ENCODE measurements around the gene HDAC7.

The HDAC7 gene

DNA sequence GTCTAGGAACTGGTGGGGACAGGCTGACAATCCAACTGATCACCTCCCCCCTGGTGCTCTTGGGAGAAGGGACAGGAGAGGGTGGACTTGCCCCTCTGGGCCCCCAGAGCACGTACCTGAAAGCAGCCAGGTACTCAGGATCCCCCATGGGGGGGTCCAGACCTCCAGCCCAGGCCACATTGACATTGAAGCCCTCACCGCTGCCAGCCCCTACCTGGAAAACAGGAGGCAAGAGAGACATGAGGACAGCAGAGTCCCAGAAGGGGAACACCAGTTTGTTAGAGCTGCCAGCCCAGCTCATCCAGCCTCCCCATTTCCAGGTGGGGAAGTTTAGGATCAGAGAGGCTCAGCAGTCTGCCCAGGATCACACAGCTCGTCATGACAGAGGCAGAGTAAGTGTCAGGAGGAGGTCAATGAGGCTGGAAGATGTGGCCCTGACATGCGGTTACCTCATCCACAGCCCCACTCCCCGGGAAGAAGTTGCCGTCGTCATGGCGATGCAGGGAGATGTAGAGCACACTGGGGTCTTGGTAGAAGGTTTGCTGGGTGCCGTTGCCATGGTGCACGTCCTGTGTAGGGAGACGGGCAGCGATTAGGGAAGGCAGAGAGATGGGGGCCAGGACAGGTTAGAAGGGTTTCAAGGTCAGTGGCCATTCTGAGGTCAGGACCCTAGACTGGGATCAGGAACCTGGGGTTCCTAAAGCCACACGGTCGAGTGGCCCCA lies 31.9 kb downstream of the HDAC7 start:
- no peak overlapping the region for H3K27ac ChIP-seq (ENCODE audit: low read depth, low read length)
- H3K9ac ChIP-seq (ENCODE audit: low read depth in 1 of 2, low read length in 2 of 2), result no peak overlapping the region

DNA sequence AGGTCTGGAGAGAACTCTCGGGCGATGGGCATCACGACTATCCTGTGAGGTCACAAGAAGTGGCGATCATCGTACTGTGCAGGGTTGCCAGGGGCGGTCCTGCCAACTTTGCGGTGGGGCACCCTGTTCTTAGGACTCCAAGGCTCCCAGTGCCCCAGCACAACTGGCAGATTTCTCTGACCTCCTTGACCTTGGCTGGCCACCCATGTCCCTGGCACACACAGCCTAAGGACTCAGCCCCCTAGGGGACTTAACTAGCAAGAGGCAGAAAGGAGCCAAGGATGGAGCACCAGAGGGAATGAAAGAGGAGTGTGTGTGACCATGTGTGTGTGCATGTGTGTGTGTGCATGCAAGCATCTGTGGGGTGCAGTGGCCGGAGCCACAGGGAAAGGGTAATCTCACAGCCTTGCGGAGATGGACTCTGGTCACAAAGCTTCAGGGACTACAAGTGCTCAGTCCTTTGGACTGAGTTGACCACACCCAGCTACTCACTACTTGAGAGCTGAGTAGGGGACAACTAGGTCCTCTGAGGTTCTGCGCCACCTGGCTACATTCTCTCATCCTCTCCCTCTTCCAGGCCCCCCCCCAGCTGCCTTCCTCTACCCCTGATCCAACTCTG lies 32.9 kb downstream of the HDAC7 start:
- no peaks in the 10 kb centered on the region for H3K9me3 ChIP-seq (ENCODE audit: control insufficient read depth in 1 of 2, low read length in 2 of 2)
- H3K4me1 ChIP-seq (ENCODE audit: control insufficient read depth in 1 of 2, insufficient read depth in 2 of 2, low read length in 2 of 2), result peaks cover 3 to 5% of the 10 kb centered on the region in 2 donors
- no peak overlapping the region for H3K9ac ChIP-seq (ENCODE audit: low read depth in 1 of 2, low read length in 2 of 2)
- H3K27ac ChIP-seq (ENCODE audit: low read depth, low read length), result no peak overlapping the region
- no peaks in the 10 kb centered on the region for H3K27me3 ChIP-seq (ENCODE audit: control insufficient read depth in 1 of 2, insufficient read depth in 2 of 2, low read length in 2 of 2)
- peaks cover 21 to 91% of the 10 kb centered on the region in 2 donors for H3K36me3 ChIP-seq (ENCODE audit: control insufficient read depth in 1 of 2, insufficient read depth in 2 of 2, low read length in 2 of 2)
- no peak overlapping the region for H3K4me3 ChIP-seq (ENCODE audit: low read depth in 1 of 2, low read length in 2 of 2)

More for the DNA sequence above, 31.9 kb downstream of the HDAC7 start:
- Histone ChIP-seq H3K4me1 (ENCODE audit: control insufficient read depth in 1 of 2, insufficient read depth in 2 of 2, low read length in 2 of 2) (peaks cover 3 to 5% of the 10 kb centered on the region in 2 donors), H3K36me3 (ENCODE audit: control insufficient read depth in 1 of 2, insufficient read depth in 2 of 2, low read length in 2 of 2) (peaks cover 21 to 89% of the 10 kb centered on the region in 2 donors), H3K9me3 (ENCODE audit: control insufficient read depth in 1 of 2, low read length in 2 of 2) (no peaks in the 10 kb centered on the region), H3K4me3 (ENCODE audit: low read depth in 1 of 2, low read length in 2 of 2) (no peak overlapping the region), H3K27me3 (ENCODE audit: control insufficient read depth in 1 of 2, insufficient read depth in 2 of 2, low read length in 2 of 2) (no peaks in the 10 kb centered on the region)

DNA sequence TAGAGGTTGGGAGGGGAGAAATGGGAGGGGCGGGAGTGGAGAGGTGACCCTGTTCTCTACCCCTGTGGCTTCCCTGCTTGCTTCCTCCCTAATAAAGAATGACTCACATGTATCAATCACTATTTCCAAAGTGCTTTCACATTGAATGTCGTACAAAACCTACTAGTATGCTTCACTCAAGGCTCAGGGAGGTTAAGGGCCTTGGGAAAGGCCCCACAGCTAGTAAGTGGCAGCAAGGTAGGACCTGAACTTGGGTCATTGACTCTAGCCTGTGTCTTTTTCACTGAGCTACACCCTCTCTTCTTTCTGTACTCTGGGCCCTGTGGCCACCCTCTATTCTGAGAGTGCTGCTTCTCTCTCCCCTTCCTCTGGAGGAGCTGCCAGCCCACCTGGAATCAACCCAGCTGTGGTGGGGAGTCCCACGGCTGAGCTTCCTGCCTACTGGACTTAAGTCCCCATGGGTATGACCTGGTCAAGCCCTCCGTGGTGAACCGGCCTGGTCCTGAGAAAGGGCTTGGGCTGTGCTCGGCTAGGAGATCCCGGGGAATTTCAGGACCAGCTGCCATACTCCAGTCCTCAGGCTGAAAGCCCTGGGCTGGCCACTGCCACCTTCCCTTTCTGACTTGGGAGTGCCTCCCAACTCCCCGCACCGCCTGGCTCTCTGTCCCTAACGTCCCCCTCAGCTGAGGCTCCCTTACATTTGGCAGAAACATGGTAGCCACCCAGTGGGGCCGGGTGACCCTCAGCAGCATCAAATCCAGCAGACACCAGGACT lies 33.6 kb downstream of the HDAC7 start:
- Histone ChIP-seq H3K27me3 (ENCODE audit: control insufficient read depth in 1 of 2, insufficient read depth in 2 of 2, low read length in 2 of 2) (no peaks in the 10 kb centered on the region), H3K4me1 (ENCODE audit: control insufficient read depth in 1 of 2, insufficient read depth in 2 of 2, low read length in 2 of 2) (peaks cover 3 to 5% of the 10 kb centered on the region in 2 donors), H3K4me3 (ENCODE audit: low read depth in 1 of 2, low read length in 2 of 2) (no peak overlapping the region), H3K36me3 (ENCODE audit: control insufficient read depth in 1 of 2, insufficient read depth in 2 of 2, low read length in 2 of 2) (peaks cover 21 to 89% of the 10 kb centered on the region in 2 donors), H3K27ac (ENCODE audit: low read depth, low read length) (no peak overlapping the region), H3K9me3 (ENCODE audit: control insufficient read depth in 1 of 2, low read length in 2 of 2) (no peaks in the 10 kb centered on the region), H3K9ac (ENCODE audit: low read depth in 1 of 2, low read length in 2 of 2) (no peak overlapping the region)

DNA sequence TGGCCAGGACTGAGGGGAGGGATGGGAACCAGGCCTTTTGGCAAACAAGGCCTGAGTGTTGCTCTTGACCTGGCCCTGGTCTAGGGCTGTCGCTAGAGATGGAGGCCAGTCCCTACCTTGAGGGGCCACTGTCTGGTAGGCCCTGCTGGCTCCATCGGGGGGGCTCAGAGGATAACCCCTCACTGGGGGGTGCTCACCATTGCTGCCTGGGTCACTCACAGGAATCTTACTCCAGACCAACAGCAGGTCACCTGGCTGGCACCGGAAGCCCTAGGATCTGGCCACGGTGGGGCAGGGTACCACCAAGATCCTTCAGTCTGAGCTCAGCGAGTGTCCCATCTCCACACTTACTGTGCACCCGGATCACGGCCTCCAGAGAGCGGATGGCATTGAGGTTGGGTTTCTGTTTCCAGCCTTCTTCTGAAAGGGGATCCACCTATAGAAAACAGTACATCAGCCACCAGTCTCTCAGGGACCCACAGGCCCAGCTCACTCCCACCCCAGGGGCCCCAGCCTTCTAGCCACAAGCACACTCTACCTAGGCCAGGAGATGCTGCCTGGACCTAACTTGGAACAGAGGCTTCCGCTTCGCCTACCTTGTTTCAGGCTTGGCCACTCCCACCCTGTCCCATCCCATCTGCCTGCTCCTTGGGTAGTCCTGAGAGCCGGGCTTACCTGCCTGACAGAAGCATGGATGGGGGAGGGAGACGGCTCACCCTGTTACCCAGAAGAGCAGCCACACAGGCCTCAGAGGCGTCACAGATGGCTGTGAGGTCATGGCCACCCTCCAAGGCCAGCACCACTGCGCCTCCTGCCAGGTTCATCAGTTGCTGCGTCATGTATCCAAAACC lies 34.4 kb downstream of the HDAC7 start:
- Histone ChIP-seq H3K9ac (ENCODE audit: low read depth in 1 of 2, low read length in 2 of 2) (no peak overlapping the region), H3K27me3 (ENCODE audit: control insufficient read depth in 1 of 2, insufficient read depth in 2 of 2, low read length in 2 of 2) (no peaks in the 10 kb centered on the region), H3K4me1 (ENCODE audit: control insufficient read depth in 1 of 2, insufficient read depth in 2 of 2, low read length in 2 of 2) (peaks cover 3 to 5% of the 10 kb centered on the region in 2 donors), H3K36me3 (ENCODE audit: control insufficient read depth in 1 of 2, insufficient read depth in 2 of 2, low read length in 2 of 2) (peaks cover 21 to 81% of the 10 kb centered on the region in 2 donors), H3K4me3 (ENCODE audit: low read depth in 1 of 2, low read length in 2 of 2) (no peak overlapping the region), H3K9me3 (ENCODE audit: control insufficient read depth in 1 of 2, low read length in 2 of 2) (no peaks in the 10 kb centered on the region), H3K27ac (ENCODE audit: low read depth, low read length) (no peak overlapping the region)

DNA sequence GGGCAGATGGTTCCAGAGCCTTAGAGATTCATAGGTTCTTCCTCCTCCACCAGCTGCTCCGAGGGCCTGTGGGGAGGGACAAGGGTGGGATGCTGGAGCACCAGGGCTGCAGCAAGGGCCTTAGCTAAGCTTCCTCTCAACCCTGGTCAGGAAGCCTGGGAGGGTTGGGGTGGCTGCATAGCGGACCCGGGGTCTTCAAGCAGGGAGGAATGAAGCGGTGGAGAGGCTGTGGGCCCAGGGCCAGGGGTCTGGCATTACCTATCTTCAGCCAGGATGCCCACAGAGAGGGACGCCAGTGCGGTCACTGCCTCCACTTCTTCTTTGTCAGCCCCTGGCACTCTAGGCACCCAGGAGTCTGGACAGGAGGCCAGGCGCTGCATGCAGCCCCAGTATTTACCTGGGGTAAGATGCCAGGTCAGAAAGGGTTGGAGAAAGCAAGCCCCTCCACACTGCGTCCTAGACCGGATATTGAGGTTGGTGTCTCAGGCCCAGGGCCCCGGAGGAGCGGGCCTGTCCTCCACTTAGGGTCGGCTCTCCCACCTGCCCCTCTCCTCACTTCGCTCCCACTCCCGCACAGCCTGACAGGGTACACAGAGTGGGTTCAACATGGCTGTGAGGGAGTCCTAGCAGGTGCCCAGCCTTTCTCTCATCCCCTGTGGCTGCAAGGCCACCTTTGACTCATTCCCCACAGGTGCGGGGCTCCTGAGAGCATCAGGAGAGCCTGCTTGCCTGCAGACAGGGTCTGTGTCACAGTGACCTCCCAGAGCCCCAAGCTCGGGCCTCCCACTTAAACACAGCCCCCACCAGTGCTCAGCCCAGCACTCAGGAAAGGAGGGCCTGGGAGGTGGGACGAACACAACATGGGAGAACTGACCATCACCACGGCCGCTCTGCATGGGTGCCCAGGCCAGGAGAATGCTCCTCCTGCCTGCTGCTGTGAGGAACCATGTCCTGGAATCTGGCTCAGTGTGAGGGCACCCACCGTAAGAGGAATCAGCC lies 35.6 kb downstream of the HDAC7 start:
- no peaks in the 10 kb centered on the region for H3K27me3 ChIP-seq (ENCODE audit: control insufficient read depth in 1 of 2, insufficient read depth in 2 of 2, low read length in 2 of 2)
- no peaks in the 10 kb centered on the region for H3K9me3 ChIP-seq (ENCODE audit: control insufficient read depth in 1 of 2, low read length in 2 of 2)
- H3K4me1 ChIP-seq (ENCODE audit: control insufficient read depth in 1 of 2, insufficient read depth in 2 of 2, low read length in 2 of 2), result peaks cover 3 to 5% of the 10 kb centered on the region in 2 donors
- H3K9ac ChIP-seq (ENCODE audit: low read depth in 1 of 2, low read length in 2 of 2), result no peak overlapping the region
- no peak overlapping the region for H3K27ac ChIP-seq (ENCODE audit: low read depth, low read length)
- no peak overlapping the region for H3K4me3 ChIP-seq (ENCODE audit: low read depth in 1 of 2, low read length in 2 of 2)
- H3K36me3 ChIP-seq (ENCODE audit: control insufficient read depth in 1 of 2, insufficient read depth in 2 of 2, low read length in 2 of 2), result peaks cover 21 to 72% of the 10 kb centered on the region in 2 donors

DNA sequence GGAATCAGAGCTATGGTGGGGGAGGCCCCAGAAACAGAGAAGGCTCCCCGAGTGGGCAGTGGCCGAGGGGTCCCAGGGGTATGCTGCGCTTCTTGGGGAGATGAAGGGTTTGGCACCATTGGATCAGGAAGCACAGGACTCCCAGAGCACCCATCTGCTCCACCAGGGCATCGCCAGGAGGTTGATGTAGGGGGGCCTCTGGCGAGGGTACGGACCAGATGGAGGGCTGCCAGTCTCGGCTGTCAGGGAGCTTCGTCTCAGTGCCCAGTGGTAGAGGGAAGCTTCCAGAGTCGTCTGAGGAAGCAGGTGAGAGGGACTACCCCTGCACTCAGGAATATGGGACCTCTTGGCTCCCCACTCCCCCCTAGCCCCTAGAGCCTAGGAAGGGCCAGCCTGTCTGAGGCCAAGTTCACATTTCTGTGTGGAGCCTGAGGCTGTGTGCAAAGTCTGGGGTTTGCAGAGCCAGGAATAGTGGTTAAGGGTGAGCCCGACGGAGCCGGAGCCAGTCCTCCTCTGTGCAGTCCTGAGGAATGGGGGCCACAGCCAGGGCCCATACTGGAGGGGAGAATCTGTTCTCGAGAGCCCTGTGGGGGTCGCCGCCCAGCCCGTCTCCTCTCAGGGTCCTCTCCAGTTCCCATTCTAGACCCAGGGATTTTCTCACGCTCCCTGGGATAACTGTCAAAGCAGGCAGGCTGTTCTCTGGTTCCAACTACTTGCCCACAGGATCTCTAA lies 36.5 kb downstream of the HDAC7 start:
- H3K4me3 ChIP-seq (ENCODE audit: low read depth in 1 of 2, low read length in 2 of 2), result no peak overlapping the region
- peaks cover 3 to 5% of the 10 kb centered on the region in 2 donors for H3K4me1 ChIP-seq (ENCODE audit: control insufficient read depth in 1 of 2, insufficient read depth in 2 of 2, low read length in 2 of 2)
- no peak overlapping the region for H3K9ac ChIP-seq (ENCODE audit: low read depth in 1 of 2, low read length in 2 of 2)
- H3K27ac ChIP-seq (ENCODE audit: low read depth, low read length), result no peak overlapping the region
- peaks cover 21 to 63% of the 10 kb centered on the region in 2 donors for H3K36me3 ChIP-seq (ENCODE audit: control insufficient read depth in 1 of 2, insufficient read depth in 2 of 2, low read length in 2 of 2)
- no peaks in the 10 kb centered on the region for H3K27me3 ChIP-seq (ENCODE audit: control insufficient read depth in 1 of 2, insufficient read depth in 2 of 2, low read length in 2 of 2)
- no peaks in the 10 kb centered on the region for H3K9me3 ChIP-seq (ENCODE audit: control insufficient read depth in 1 of 2, low read length in 2 of 2)

DNA sequence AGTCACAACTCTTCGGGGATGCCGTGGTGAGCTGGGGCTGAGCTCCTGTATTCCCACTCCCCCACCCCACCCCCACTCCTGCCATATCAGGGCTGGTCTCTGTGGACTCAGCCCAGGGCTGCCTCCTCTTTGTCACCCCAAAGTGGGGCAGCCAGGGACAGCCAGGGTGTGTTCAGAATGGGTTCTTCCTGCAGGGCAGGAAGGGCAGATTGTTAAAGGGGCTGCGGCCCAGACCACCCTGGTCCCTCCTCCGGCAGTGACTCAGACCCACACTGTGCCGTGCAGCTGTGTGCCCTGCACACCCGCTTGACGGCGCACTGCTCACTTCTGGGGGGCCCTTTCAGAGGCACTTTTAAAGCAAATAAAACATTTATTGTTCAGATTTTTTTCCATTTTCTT lies 37.3 kb downstream of the HDAC7 start:
- Histone ChIP-seq H3K4me3 (ENCODE audit: low read depth in 1 of 2, low read length in 2 of 2) (no peak overlapping the region), H3K4me1 (ENCODE audit: control insufficient read depth in 1 of 2, insufficient read depth in 2 of 2, low read length in 2 of 2) (peaks cover 3 to 11% of the 10 kb centered on the region in 2 donors), H3K9me3 (ENCODE audit: control insufficient read depth in 1 of 2, low read length in 2 of 2) (no peaks in the 10 kb centered on the region), H3K27ac (ENCODE audit: low read depth, low read length) (no peak overlapping the region), H3K27me3 (ENCODE audit: control insufficient read depth in 1 of 2, insufficient read depth in 2 of 2, low read length in 2 of 2) (no peaks in the 10 kb centered on the region), H3K36me3 (ENCODE audit: control insufficient read depth in 1 of 2, insufficient read depth in 2 of 2, low read length in 2 of 2) (peaks cover 14 to 55% of the 10 kb centered on the region in 2 donors), H3K9ac (ENCODE audit: low read depth in 1 of 2, low read length in 2 of 2) (no peak overlapping the region)

DNA sequence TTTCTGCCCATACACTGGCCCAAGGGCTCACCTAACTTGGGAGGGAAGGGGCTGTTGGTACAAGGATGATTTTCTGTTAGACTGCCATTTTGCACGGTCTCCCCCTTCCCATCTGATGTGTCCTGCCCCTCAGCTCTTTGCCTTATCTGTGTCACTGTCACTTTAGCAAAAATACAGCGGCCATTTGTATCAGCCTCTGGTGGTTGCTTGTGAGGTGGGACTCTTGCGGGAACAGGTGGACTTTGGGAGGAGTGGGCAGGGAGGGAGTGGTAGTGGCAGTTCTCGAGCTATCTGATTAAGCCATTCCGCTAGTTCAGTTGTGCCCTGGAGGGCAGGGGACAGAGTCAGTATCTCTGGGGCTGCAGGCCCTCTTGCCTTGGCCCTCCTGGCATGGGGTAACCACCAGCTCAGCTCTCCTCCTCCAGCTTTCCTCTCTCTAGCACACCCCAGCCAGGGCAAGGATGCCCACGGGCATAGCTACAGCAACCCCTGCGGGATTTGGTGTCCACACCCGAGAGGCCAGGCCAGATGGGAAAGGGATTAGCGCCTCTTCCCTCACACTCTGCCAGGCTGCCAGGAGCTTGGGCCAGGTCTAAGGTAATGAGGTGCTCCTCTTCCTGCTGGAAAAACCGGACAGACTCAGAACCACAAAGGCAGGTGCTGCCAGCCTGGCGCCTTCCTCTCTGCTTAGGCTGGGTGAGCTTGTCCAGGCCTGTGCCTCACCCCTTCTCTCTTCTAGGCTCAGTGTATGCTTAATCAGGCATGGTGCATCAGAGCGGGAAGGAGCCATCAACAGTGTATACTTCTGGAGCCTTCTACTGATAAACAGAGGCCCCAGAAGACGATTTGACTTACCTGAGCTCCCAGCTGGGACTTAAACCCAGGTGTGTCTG lies 38.0 kb downstream of the HDAC7 start:
- H3K9ac ChIP-seq (ENCODE audit: low read depth in 1 of 2, low read length in 2 of 2), result no peak overlapping the region
- peaks cover 6 to 13% of the 10 kb centered on the region in 2 donors for H3K4me1 ChIP-seq (ENCODE audit: control insufficient read depth in 1 of 2, insufficient read depth in 2 of 2, low read length in 2 of 2)
- H3K27ac ChIP-seq (ENCODE audit: low read depth, low read length), result no peak overlapping the region
- peaks cover 7 to 50% of the 10 kb centered on the region in 2 donors for H3K36me3 ChIP-seq (ENCODE audit: control insufficient read depth in 1 of 2, insufficient read depth in 2 of 2, low read length in 2 of 2)
- no peak overlapping the region for H3K4me3 ChIP-seq (ENCODE audit: low read depth in 1 of 2, low read length in 2 of 2)
- H3K27me3 ChIP-seq (ENCODE audit: control insufficient read depth in 1 of 2, insufficient read depth in 2 of 2, low read length in 2 of 2), result no peaks in the 10 kb centered on the region
- H3K9me3 ChIP-seq (ENCODE audit: control insufficient read depth in 1 of 2, low read length in 2 of 2), result no peaks in the 10 kb centered on the region

Measured in duodenal mucosa (tissue), 2 donors.